GM12872 (cell line): Measurements from ENCODE around the gene CORO2A.

Experiments used
- CTCF ChIP-seq: IDR thresholded peaks from 3 replicates; pipeline ENCODE4 v1.5.1; 2011; ENCODE audit warnings: low read depth, mild to moderate bottlenecking, low read length, moderate library complexity; ENCODE audit not compliant: insufficient read depth

CORO2A gene

GRCh38 chr9:98135558-98135934 is 56.9 kb downstream of the CORO2A start:
- TF ChIP-seq CTCF, result no peak

GRCh38 chr9:98134702-98135557 is 57.5 kb downstream of the CORO2A start:
- no peak for TF ChIP-seq CTCF

- TF ChIP-seq CTCF, result 0 out of 3 replicates have a peak, but pooled peaks have one; percentile 1
Measured at GRCh38 chr9:98132806-98133631, 59.4 kb downstream of the CORO2A start.

GRCh38 chr9:98132158-98132557 is 60.3 kb downstream of the CORO2A start:
- TF ChIP-seq CTCF, result no peak

GRCh38 chr9:98130576-98131228 is 61.7 kb downstream of the CORO2A start:
- no peak for TF ChIP-seq CTCF

- TF ChIP-seq CTCF, result no peak
Measured at GRCh38 chr9:98129451-98129881, 63.0 kb downstream of the CORO2A start.

- no peak for TF ChIP-seq CTCF
Measured at GRCh38 chr9:98128316-98128715, 64.1 kb downstream of the CORO2A start.
